Peyer's patch (tissue), 4 donors: ENCODE results near the gene TMEM88.

ENCODE experiments used
- CTCF ChIP-seq, 6 experiments: fragments of 450-650 bp in 4 of 6; fragments of 200-600 bp in 2 of 6; sonication (generic) in 1 of 6; IDR thresholded peaks; one replicate each; pipeline ENCODE4 v1.5.1; 2017 to 2019; ENCODE audit warnings: antibody characterized with exemption in 6 of 6, mild to moderate bottlenecking in 3 of 6, moderate library complexity in 1 of 6
- POLR2A ChIP-seq, 2 donors: fragments of 450-650 bp; IDR thresholded peaks; one replicate each; pipeline ENCODE4 v1.5.1; 2017; ENCODE audit warnings: antibody characterized with exemption in 2 of 2, mild to moderate bottlenecking in 2 of 2, moderate library complexity in 2 of 2

GRCh38 chr17:7841396-7841914 is 13.4 kb upstream of the TMEM88 start:
- TF ChIP-seq POLR2A (IDR thresholded peaks at IDR 0.05) (peak in 1 of 2 donors; percentile 20), CTCF (IDR thresholded peaks at IDR 0.05) (peak in 2 of 6 experiments; percentile 8 to 38)
